HG03460 (cell line): ENCODE measurements around the gene PYDC1.
"Not testable (repeated sequence)": the region's sequence is repeated elsewhere in the genome, so short reads cannot be mapped to it uniquely, and the experiment has no call there.

Experiments used
- ATAC-seq: cut with Tn5 transposase; IDR thresholded peaks from one replicate; pipeline ENCODE4 v1.9.1; 2021; ENCODE audit not compliant: unreplicated experiment

PYDC1 gene

GRCh38 chr16:31223044-31223443 is 6.1 kb upstream of the PYDC1 start:
- no peak for ATAC-seq

GRCh38 chr16:31221357-31222160 is 4.6 kb upstream of the PYDC1 start:
- ATAC-seq: no peak

GRCh38 chr16:31219154-31219741 is 2.3 kb upstream of the PYDC1 start:
- no peak for ATAC-seq

GRCh38 chr16:31217136-31217530 is 198 bp upstream of the PYDC1 start:
- no peak for ATAC-seq

GRCh38 chr16:31215287-31216162 is 1.4 kb downstream of the PYDC1 start:
- no peak for ATAC-seq

- no peak for ATAC-seq
Measured at GRCh38 chr16:31214708-31215286, 2.1 kb downstream of the PYDC1 start.

GRCh38 chr16:31213877-31214707 is 2.8 kb downstream of the PYDC1 start, which contains the start of gene TRIM72:
TRIM72 (plus strand) TSS chr16:31214119; CDS start chr16:31214739, 620 bp downstream.
- ATAC-seq: no peak

- ATAC-seq: no peak
Measured at GRCh38 chr16:31213342-31213741, 3.6 kb downstream of the PYDC1 start.

GRCh38 chr16:31206776-31207175 is 10.2 kb downstream of the PYDC1 start:
- ATAC-seq: no peak

- no peak for ATAC-seq
Measured at GRCh38 chr16:31204871-31205666, 11.9 kb downstream of the PYDC1 start.

- ATAC-seq: peak; percentile 39
Measured at GRCh38 chr16:31202414-31203375, 14.2 kb downstream of the PYDC1 start, which contains the start of gene PYCARD. PYCARD (minus strand) TSS chr16:31202760; CDS start chr16:31202690, 70 bp downstream.

GRCh38 chr16:31201582-31202413 is 15.1 kb downstream of the PYDC1 start:
- ATAC-seq: peak; percentile 67

GRCh38 chr16:31200821-31201568 is 15.9 kb downstream of the PYDC1 start:
- ATAC-seq: no peak

GRCh38 chr16:31200111-31200510 is 16.8 kb downstream of the PYDC1 start:
- ATAC-seq: not testable (repeated sequence)

- no peak for ATAC-seq
Measured at GRCh38 chr16:31199430-31200041, 17.4 kb downstream of the PYDC1 start.

GRCh38 chr16:31198207-31198882 is 18.6 kb downstream of the PYDC1 start:
- no peak for ATAC-seq
